HepG2 (cell line): ENCODE measurements around the gene NEMP2. TPM values are rescaled to one million over a fixed set of nuclear protein-coding genes. Genes with fewer than 3 reads are reported as not detected.

ENCODE experiments used
- ATAC-seq: fragments of 200-7000 bp; cut with Tn5 transposase; 3 replicates; pipeline ENCODE4 v1.9.1; 2020; ENCODE audit warnings: mild to moderate bottlenecking, moderate library complexity
- BruUV-seq: library from RNA; stranded (reverse); fragments of 400-500 nt; replicated peaks from 2 replicates; lab custom pipeline; 2021; lab: Mats Ljungman, UMichigan
- CTCF ChIA-PET: fragments of 300-600 bp; formaldehyde crosslinking; extraction: SDS; loops from one replicate; lab custom pipeline; 2021; ENCODE audit warnings: low total read pairs, inconsistent platforms, low intra/inter-chr PET ratio; lab: Yijun Ruan, JAX
- POLR2A ChIA-PET: fragments of 350-600 bp; sonication (Branson Sonifier 250); formaldehyde crosslinking; loops from one replicate; lab custom pipeline; 2020; ENCODE audit warnings: antibody characterized with exemption, inconsistent platforms; lab: Yijun Ruan, JAX
- DNase-seq: peaks from one replicate; pipeline ENCODE4 v3.0.0-alpha.2; 2015; ENCODE audit warnings: low spot score
- FAIRE-seq: peaks from 3 replicates; lab custom pipeline; 2011; peaks lifted over from hg19 to GRCh38; lab: Jason Lieb, UNC
- H2AFZ ChIP-seq: one replicate; pipeline ENCODE4 v1.6.1; 2011; ENCODE audit warnings: low read length, inconsistent platforms
- H3K27ac ChIP-seq: fragments of 300-600 bp; 3 replicates; pipeline ENCODE4 v1.8.0; 2011; ENCODE audit warnings: mixed run types, mild to moderate bottlenecking, mixed read lengths, low read length, inconsistent platforms; ENCODE audit not compliant: insufficient read depth; ENCODE audit errors: extremely low read length
- H3K27me3 ChIP-seq, 2 experiments: fragments of 200-600 bp in 1 of 2; 2 replicates in 1 of 2; 3 replicates in 1 of 2; pipeline versions ENCODE4 v1.6.0 to v1.8.0; 2011; ENCODE audit warnings: low read length in 2 of 2, mild to moderate bottlenecking in 2 of 2, moderate library complexity in 2 of 2, inconsistent platforms in 1 of 2; ENCODE audit not compliant: insufficient read depth in 2 of 2, control insufficient read depth in 1 of 2
- H3K36me3 ChIP-seq, 2 experiments: fragments of 200-600 bp in 1 of 2; replicated peaks in 1 of 2; 2 replicates in 1 of 2; 3 replicates in 1 of 2; pipeline versions ENCODE4 v1.5.1 to v1.8.0; 2011; ENCODE audit warnings: low read length in 2 of 2, inconsistent platforms in 1 of 2; ENCODE audit not compliant: insufficient read depth in 2 of 2, control insufficient read depth in 1 of 2
- H3K4me1 ChIP-seq: 2 replicates; pipeline ENCODE4 v1.5.1; 2012; ENCODE audit warnings: low read length, inconsistent platforms; ENCODE audit not compliant: insufficient read depth
- H3K4me2 ChIP-seq: 2 replicates; pipeline ENCODE4 v1.6.0; 2011; ENCODE audit warnings: low read depth, low read length, inconsistent platforms
- H3K4me3 ChIP-seq, 3 experiments: fragments of 200-600 bp in 1 of 3; sonication (generic), shearing (Covaris generic) in 1 of 3; replicated peaks in 1 of 3; 2 replicates each; pipeline ENCODE4 v1.5.1; 2011 to 2016; ENCODE audit warnings: low read length in 3 of 3, inconsistent platforms in 2 of 3, low read depth in 2 of 3, mild to moderate bottlenecking in 2 of 3, control low read depth in 1 of 3, mixed read lengths in 1 of 3; ENCODE audit not compliant: insufficient read depth in 1 of 3
- H3K79me2 ChIP-seq: one replicate; pipeline ENCODE4 v1.6.1; 2011; ENCODE audit warnings: low read length, inconsistent platforms; ENCODE audit not compliant: insufficient read depth
- H3K9ac ChIP-seq: 2 replicates; pipeline ENCODE4 v1.6.0; 2011; ENCODE audit warnings: mild to moderate bottlenecking, low read depth, low read length, inconsistent platforms; ENCODE audit not compliant: insufficient read depth
- H3K9me3 ChIP-seq: 2 replicates; pipeline ENCODE4 v1.5.1; 2012; ENCODE audit warnings: mild to moderate bottlenecking, low read length
- H4K20me1 ChIP-seq: 2 replicates; pipeline ENCODE4 v1.6.0; 2011; ENCODE audit warnings: inconsistent platforms, mild to moderate bottlenecking, low read length, moderate library complexity; ENCODE audit not compliant: insufficient read depth
- HNF4A ChIP-seq: sonication (generic); formaldehyde crosslinking; IDR thresholded peaks from 2 replicates; pipeline ENCODE4 v1.4.0; 2020; ENCODE audit warnings: missing genetic modification reagents
- KAT8 ChIP-seq: IDR thresholded peaks from 2 replicates; pipeline ENCODE4 v1.6.1; 2016; ENCODE audit warnings: missing genetic modification reagents, missing compliant biosample characterization
- NR2F6 ChIP-seq, 2 experiments: IDR thresholded peaks; 2 replicates each; pipeline ENCODE4 v1.6.1; 2016; ENCODE audit warnings: antibody characterized with exemption in 1 of 2, mild to moderate bottlenecking in 1 of 2
- ZFX ChIP-seq: sonication (generic); formaldehyde crosslinking; IDR thresholded peaks from 2 replicates; pipeline ENCODE4 v1.4.0; 2020; ENCODE audit warnings: mild to moderate bottlenecking, low read depth, missing genetic modification reagents, moderate library complexity
- whole genome bisulfite sequencing: methylation state at CpG from one replicate; pipeline ENCODE4 v1.1.6; 2017; ENCODE audit warnings: low lambda C conversion rate; 5-methylcytosine and 5-hydroxymethylcytosine counted together
- in situ Hi-C: cut with HindIII; loops from 2 replicates; pipeline ENCODE4 v1.10.0; 2017; ENCODE audit warnings: low pct_unique_long_range_greater_than_20kb; ENCODE audit not compliant: extremely low pct_ligation_motif_present
- intact Hi-C: fragments of 100-400 bp; cut with micrococcal nuclease; formaldehyde crosslinking; loops from one replicate; pipeline ENCODE4 v1.10.0; 2022; ENCODE audit not compliant: unreplicated experiment
- polyA plus RNA-seq, 8 experiments: library from polyadenylated mRNA; depleted of rRNA in 3 of 8; stranded (reverse) in 7 of 8; unstranded in 1 of 8; fragments of >200 nt; fragmentation: Illumina TruSeq in 4 of 8; extraction: Trizol in 4 of 8; gene quantifications; 2 replicates each; pipeline versions ENCODE4 v1.2.1 to v1.2.3, GENCODE V29; 2011 to 2016; ENCODE audit warnings: low read depth in 4 of 8, missing spikeins in 1 of 8, mixed read lengths in 1 of 8; ENCODE audit not compliant: insufficient read depth in 1 of 8
- total RNA-seq, 5 experiments: library from RNA; depleted of rRNA; stranded (reverse); fragments of >200 nt; fragmentation: Illumina TruSeq; extraction: Trizol; gene quantifications; 2 replicates each; pipeline ENCODE4 v1.2.3, GENCODE V29; 2016; ENCODE audit warnings: low read depth in 1 of 5

Gene NEMP2
- total and polyA plus RNA-seq, 2 of the 13 experiments (the other 11 are each of a cell fraction or from before 2014, with no cell fraction given), result 2.4 to 9.8 TPM

GRCh38 chr2:190546734-190547133 lies 12.2 kb upstream of the NEMP2 start:
- H3K9me3 ChIP-seq, result peaks cover 5% of the 10 kb centered on the region
- H3K27me3 ChIP-seq, result no peaks in the 10 kb centered on the region
- H3K4me2 ChIP-seq, result no peak overlapping the region
- H2AFZ ChIP-seq, result no peak overlapping the region
- POLR2A ChIA-PET, result interaction anchor here (1.4 kb wide), 1 partner anchor 13 kb away, joined by 9 read pairs; the partner anchor contains the start of gene NEMP2
- BruUV-seq, result no TSS peak
- no peaks in the 10 kb centered on the region for H3K79me2 ChIP-seq
- no peak overlapping the region for H3K9ac ChIP-seq
- intact Hi-C loops (no loop called here), in situ Hi-C loops (no loop called here)
- CTCF ChIA-PET, result no interaction called here
- TF ChIP-seq ZFX (no peak), HNF4A (CRISPR knock-in tag) (peak; percentile 57)
- ATAC-seq, result peak; percentile 43; the same call in 2 of the 3 replicates
- H3K4me3 ChIP-seq, result no peak overlapping the region
- H4K20me1 ChIP-seq, result no peaks in the 10 kb centered on the region
- H3K36me3 ChIP-seq, result no peaks in the 10 kb centered on the region
- whole genome bisulfite sequencing, result 22% methylated on average over 3 of the region's 3 CpGs
- H3K27ac ChIP-seq, result no peak overlapping the region
- FAIRE-seq, result no peak
- H3K4me1 ChIP-seq, result peaks cover 9% of the 10 kb centered on the region; the same call in 1 of the 2 replicates
- no peak for DNase-seq

- DNase-seq, result no peak
- BruUV-seq, result no TSS peak
- no peaks in the 10 kb centered on the region for H4K20me1 ChIP-seq
- in situ Hi-C loops, result no loop called here
- CTCF ChIA-PET, result no interaction called here
- no peak for TF ChIP-seq KAT8
- TF ChIP-seq NR2F6 (IDR thresholded peaks at IDR 0.05), result no peak
- TF ChIP-seq NR2F6 (CRISPR knock-in tag; IDR thresholded peaks at IDR 0.05), result no peak
- no peak overlapping the region for H3K4me3 ChIP-seq
- WGBS, result 71% methylated on average over 5 of the region's 5 CpGs
- ATAC-seq, result no peak
- FAIRE-seq, result no peak
- H3K36me3 ChIP-seq, result no peaks in the 10 kb centered on the region
- POLR2A ChIA-PET, result interaction anchor here (1.1 to 1.4 kb wide), 2 partner anchors 12 kb away, joined by 4 to 9 read pairs; partner anchors contain the start of gene NEMP2
- intact Hi-C loops, result no loop called here
- H3K4me2 ChIP-seq, result no peak overlapping the region
- peaks cover 10% of the 10 kb centered on the region for H3K9me3 ChIP-seq
- no peak overlapping the region for H3K27ac ChIP-seq
- no peaks in the 10 kb centered on the region for H3K27me3 ChIP-seq
- no peak overlapping the region for H2AFZ ChIP-seq
- H3K79me2 ChIP-seq, result no peaks in the 10 kb centered on the region
- peaks cover 7% of the 10 kb centered on the region; the same call in 1 of the 2 replicates for H3K4me1 ChIP-seq
- H3K9ac ChIP-seq, result no peak overlapping the region
Observed at GRCh38 chr2:190545555-190546385, 11.2 kb upstream of the NEMP2 start.
